ENCODE results near the gene ZNF540. TPM values are rescaled to one million over a fixed set of nuclear protein-coding genes. Genes with fewer than 3 reads are reported as not detected.

Gene ZNF540
- total RNA-seq (2014; rRNA removed; shearing (Covaris generic)) = not detected in 2 replicates

DNA sequence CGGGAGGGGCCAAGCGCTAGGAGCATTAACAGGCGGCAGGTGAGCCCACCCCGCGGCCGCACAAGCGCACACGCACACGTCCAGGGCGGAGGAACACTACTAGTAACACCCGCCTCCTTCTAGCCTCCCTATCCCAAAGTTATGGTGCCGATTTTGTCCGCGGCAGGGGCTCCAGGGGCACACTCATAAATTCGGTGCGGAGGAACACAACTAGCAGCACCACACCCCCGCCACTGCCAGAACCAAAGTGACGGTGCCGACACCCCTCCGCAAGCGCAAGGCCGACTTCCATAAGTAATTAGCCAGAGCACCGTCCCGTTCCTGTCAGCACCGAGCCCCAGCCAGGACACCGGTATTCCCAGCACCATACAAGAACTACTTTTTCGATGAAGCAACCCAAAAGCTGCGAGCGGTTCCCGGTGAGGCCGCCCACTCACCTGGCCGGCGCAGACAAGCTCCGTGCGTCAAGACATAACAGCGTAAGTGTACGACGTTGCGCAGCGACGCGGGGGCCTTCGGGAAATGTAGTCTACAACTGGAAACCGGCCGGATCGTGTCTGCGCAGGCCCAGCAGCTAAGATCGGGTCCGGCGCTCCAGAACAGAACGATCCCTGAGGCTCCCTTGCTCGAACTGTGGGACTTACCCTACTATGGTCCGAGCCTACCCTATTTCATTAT is at the start of gene ZNF540, which contains the start of gene ZNF571:
Gene ZNF540, plus strand, starts transcription at position 573 of the 678 bp plus-strand sequence. CDS start 3,572 bp downstream, outside the sequence.
Gene ZNF571, minus strand, starts transcription at position 489 of the 678 bp plus-strand sequence. CDS start 8,116 bp downstream, outside the sequence.
- DNase-seq = peak; percentile 87
- Histone ChIP-seq H3K36me3 (replicated peaks; ENCODE audit: control insufficient read depth, insufficient read depth, low read length) (no peaks in the 10 kb centered on the region), H3K27me3 (ENCODE audit: control insufficient read depth, insufficient read depth, low read length) (no peaks in the 10 kb centered on the region; the same call in 1 of the 2 replicates), H3K4me3 (ENCODE audit: insufficient read depth, low read depth, low read length) (peak within 1 kb of the TSS; percentile 53)

DNA sequence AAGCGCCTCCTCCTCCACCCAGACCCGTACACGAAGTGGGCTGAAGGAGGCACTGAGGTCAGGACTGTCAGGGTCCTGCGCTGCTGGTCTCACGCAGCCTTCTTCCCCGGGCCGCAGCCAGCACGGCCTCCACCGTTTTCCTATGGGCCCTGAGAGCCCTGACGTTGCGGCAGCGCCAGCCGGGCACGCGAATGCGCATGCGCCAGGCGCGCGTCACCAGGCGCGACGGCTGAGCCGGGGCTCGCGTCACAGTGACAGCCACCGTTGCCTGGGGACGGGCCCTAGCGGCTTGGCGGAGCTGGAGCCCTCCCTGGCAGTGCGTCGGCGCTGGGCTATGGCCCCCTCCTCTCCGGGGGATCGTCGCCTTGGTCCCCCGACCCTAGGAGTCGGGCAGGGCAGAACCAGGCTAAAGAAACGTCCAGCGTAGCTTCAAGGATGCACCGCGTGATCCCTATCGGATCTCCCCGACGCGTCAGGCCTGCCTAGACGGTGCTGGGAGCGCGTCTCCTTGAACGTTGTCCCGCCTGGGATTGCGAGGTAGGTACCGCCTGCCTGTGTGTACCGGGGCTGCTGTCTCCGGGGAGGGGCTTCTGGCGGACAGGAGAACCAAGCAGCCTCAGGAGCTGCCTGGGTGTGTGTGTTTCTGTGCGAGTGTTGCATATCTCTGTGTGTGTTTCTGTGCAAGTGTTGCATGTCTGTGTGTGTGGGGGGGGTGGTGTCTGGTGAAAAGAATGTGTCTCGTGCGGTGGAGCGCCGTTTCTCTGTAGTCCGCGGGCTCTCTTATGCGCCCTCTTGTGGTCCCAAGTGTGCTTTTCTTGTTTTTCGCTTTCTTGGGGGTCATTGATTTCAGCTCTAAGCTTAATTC is 43.3 kb upstream of the ZNF540 start:
- peak; percentile 29 for DNase-seq
- H3K4me3 ChIP-seq (ENCODE audit: insufficient read depth, low read depth, low read length) = no peak overlapping the region
- no peaks in the 10 kb centered on the region for H3K27me3 ChIP-seq (ENCODE audit: control insufficient read depth, insufficient read depth, low read length)
- no peaks in the 10 kb centered on the region for H3K36me3 ChIP-seq (replicated peaks; ENCODE audit: control insufficient read depth, insufficient read depth, low read length)

DNA sequence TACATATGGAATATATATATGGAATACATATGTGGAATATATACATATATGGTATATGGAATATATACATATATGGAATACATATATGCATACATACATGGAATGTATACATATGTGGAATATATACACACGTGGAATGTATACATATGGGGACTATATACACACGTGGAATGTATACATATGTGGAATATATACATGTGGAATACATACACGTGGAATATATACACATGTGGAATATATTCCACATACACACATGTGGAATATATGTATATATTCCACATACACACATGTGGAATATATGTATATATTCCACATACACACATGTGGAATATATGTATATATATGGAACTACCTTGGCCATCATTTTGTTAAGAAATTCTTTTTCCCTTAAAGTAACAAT is 31.2 kb upstream of the ZNF540 start:
- Histone ChIP-seq H3K4me3 (ENCODE audit: insufficient read depth, low read depth, low read length) (no peak overlapping the region), H3K27me3 (ENCODE audit: control insufficient read depth, insufficient read depth, low read length) (no peaks in the 10 kb centered on the region), H3K36me3 (replicated peaks; ENCODE audit: control insufficient read depth, insufficient read depth, low read length) (peaks cover 1% of the 10 kb centered on the region)
- DNase-seq = no peak

DNA sequence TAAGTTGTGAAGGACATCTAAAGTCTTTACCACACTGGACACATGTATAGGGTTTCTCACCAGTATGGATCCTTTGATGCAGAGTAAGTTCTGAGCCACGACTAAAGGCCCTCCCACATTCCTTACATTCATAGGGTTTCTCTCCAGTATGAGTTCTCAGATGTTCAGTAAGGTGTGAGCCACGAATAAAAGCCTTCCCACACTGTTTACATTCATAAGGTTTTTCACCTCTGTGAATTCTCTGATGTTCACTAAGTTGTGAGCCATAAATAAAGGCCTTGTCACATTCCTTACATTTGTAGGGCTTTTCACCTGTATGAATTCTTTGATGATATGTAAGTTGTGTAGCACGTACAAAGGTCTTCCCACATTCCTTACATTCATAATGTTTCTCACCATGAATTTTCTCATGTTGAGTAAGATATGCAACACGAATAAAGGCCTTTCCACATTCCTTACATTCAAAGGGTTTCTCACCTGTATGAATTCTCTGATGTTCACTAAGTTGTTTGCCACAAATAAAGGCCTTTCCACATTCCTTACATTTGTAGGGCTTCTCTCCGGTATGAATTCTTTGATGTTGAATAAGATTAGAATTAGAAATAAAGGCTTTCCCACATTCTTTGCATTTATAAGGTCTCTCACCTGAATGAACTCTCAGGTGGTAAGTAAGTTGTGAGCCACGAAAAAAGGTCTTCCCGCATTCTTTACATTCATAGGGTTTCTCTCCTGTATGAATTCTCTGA is 29.9 kb upstream of the ZNF540 start:
- peaks cover 1% of the 10 kb centered on the region for H3K36me3 ChIP-seq (replicated peaks; ENCODE audit: control insufficient read depth, insufficient read depth, low read length)
- no peaks in the 10 kb centered on the region for H3K27me3 ChIP-seq (ENCODE audit: control insufficient read depth, insufficient read depth, low read length)
- DNase-seq = no peak
- H3K4me3 ChIP-seq (ENCODE audit: insufficient read depth, low read depth, low read length) = no peak overlapping the region

DNA sequence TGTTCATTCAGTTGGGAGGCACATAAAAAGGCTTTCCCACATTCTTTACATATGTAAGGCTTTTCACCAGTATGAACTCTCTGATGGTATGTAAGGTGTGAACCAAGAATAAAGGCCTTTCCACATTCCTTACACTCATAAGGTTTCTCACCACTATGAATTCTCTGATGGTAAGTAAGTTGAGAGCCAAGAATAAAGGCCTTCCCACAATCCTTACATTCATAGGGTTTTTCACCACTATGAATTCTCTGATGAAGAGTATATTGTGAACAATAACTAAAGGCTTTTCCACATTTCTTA is 29.4 kb upstream of the ZNF540 start:
- peaks cover 1% of the 10 kb centered on the region for H3K36me3 ChIP-seq (replicated peaks; ENCODE audit: control insufficient read depth, insufficient read depth, low read length)
- no peak overlapping the region for H3K4me3 ChIP-seq (ENCODE audit: insufficient read depth, low read depth, low read length)
- H3K27me3 ChIP-seq (ENCODE audit: control insufficient read depth, insufficient read depth, low read length) = no peaks in the 10 kb centered on the region
- no peak for DNase-seq

DNA sequence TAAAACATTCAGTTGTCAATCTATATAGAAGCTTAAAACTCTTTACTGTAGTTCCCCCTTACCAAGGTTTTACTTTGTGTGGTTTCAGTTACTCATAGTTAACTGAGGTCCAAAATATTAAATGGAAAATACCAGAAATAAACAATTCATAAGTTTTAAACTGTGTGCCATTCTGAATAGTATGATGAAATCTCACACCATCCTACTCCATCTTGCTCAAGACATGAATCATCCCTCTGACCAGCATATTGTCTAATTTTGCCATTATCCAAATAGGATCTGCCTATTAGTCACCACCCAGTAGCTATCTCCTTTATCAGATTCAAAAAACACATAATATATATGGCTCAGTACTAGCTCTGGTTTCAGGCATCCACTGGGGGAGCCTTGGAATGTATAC is 22.5 kb upstream of the ZNF540 start:
- no peaks in the 10 kb centered on the region for H3K36me3 ChIP-seq (replicated peaks; ENCODE audit: control insufficient read depth, insufficient read depth, low read length)
- no peak overlapping the region for H3K4me3 ChIP-seq (ENCODE audit: insufficient read depth, low read depth, low read length)
- no peaks in the 10 kb centered on the region for H3K27me3 ChIP-seq (ENCODE audit: control insufficient read depth, insufficient read depth, low read length)
- DNase-seq = no peak

DNA sequence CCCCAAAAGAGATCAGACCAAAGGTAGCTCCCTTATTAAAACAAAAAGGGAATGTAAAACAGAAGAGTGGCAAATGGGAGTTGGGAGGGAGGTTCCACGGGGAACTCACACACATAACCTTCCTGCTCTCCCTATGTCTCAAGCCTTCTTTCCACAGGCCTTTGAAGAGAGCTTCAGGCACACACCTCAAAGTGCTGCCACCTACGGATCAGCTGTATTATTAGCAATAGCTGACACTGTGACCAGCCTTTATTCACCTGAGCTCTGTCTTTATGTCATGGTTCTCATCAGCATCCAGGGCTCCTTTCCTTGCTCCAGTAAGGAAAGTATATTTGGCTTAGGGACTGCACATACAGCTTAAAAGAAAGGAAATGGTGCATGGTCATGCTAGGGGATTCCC is 11.3 kb upstream of the ZNF540 start:
- peak; percentile 52 for DNase-seq
- Histone ChIP-seq H3K4me3 (ENCODE audit: insufficient read depth, low read depth, low read length) (no peak overlapping the region), H3K36me3 (replicated peaks; ENCODE audit: control insufficient read depth, insufficient read depth, low read length) (peaks cover 2% of the 10 kb centered on the region), H3K27me3 (ENCODE audit: control insufficient read depth, insufficient read depth, low read length) (no peaks in the 10 kb centered on the region)

DNA sequence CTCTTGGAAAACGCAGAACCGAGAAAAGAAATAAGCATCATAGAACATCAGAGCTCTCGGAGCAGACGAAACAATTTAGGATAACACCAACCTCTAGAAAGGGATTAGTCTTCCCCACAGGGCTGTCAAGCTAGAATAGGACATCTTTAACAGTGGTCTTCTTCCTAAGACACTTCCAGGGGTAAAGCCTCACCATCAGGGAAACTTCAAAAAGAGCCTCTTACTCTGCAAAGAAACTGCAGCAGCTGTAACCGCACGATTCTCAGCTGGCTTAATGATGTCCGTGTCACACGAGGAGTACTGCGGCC is 726 bp upstream of the ZNF540 start:
- DNase-seq = no peak
- H3K36me3 ChIP-seq (replicated peaks; ENCODE audit: control insufficient read depth, insufficient read depth, low read length) = no peaks in the 10 kb centered on the region

DNA sequence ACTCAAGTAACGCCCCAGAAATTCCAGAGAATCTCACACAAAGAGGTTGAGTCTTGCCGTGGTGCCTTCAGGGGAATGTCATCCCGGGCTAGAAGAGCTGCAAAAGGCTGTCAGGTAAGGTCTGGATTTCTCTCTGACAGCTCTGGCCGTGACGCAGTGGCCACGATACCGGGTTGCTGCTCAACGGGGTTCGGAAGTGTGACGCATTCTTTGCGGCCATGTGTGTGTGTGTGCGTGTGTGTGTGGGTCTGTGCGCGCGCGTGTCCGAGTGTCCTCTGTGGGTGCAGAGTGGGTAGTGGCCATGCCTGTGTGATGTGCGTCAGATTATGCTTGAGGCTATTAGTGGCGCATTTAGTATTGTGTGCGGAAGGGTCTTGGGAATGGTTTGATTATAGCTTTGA is 306 bp downstream of the ZNF540 start:
- Histone ChIP-seq H3K4me3 (ENCODE audit: insufficient read depth, low read depth, low read length) (peak overlapping the region; percentile 53), H3K27me3 (ENCODE audit: control insufficient read depth, insufficient read depth, low read length) (no peaks in the 10 kb centered on the region; the same call in 1 of the 2 replicates), H3K36me3 (replicated peaks; ENCODE audit: control insufficient read depth, insufficient read depth, low read length) (no peaks in the 10 kb centered on the region)
- DNase-seq = no peak

More for the DNA sequence above, 726 bp upstream of the ZNF540 start:
- peak overlapping the region; percentile 53 for H3K4me3 ChIP-seq (ENCODE audit: insufficient read depth, low read depth, low read length)
- no peaks in the 10 kb centered on the region; the same call in 1 of the 2 replicates for H3K27me3 ChIP-seq (ENCODE audit: control insufficient read depth, insufficient read depth, low read length)

DNA sequence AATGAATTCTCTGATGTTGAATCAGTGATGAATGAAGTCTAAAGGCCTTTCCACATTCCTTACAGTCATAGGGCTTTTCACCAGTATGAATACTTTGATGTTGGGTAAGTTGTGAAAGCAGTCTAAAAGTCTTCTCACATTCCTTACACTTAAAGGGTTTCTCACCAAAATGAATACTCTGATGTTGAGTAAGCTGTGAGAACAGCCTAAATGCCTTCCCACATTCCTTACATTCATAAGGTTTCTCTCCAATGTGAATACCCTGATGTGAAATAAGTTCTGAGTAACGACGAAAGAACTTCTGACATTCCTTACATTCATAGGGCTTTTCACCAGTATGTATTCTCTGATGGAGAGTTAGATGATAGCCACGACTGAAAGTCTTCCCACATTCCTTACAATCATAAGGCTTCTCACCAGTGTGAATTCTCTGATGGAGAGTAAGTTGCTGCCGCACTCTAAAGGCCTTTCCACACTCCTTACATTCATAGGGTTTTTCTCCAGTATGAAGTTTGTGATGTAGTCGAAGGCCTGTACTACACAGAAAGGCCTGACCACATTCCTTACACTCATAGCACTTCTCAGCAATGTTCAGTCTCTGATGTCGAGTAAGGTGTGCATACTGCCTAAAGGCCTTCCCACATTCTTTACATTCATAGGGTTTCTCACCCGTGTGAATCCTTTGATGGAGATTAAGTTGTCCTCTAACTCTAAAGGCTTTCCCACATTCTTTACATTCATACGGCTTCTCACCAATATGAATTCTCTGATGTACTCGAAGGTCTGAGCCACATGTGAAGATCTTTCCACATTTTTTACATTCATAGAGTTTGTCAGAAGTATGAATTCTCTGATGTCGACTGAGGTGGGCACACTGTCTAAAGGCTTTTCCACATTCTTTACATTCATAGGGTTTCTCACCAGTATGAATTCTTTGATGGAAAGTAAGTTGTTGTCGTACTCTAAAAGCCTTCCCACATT is 40.7 kb downstream of the ZNF540 start:
- H3K27me3 ChIP-seq (ENCODE audit: control insufficient read depth, insufficient read depth, low read length) = no peaks in the 10 kb centered on the region
- DNase-seq = no peak
- H3K4me3 ChIP-seq (ENCODE audit: insufficient read depth, low read depth, low read length) = no peak overlapping the region
- peaks cover 5% of the 10 kb centered on the region for H3K36me3 ChIP-seq (replicated peaks; ENCODE audit: control insufficient read depth, insufficient read depth, low read length)

DNA sequence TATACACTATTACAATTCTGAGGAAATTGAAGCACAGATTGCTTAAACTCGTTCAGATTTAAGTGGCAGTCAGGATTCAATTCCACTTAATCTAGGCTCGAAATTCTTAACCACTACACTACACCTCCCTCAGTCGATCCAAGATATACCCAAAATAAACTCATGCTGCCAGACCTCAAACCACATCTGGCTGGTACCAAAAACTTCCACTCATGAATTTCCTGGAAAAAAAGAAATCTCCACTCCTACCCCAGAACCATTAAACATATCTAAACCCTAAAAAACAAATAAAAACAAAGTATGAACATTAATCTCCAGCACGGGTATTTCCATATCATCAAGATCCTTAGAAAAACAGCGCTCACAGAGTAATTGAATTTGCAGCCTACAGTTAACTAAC is 59.4 kb downstream of the ZNF540 start:
- Histone ChIP-seq H3K36me3 (replicated peaks; ENCODE audit: control insufficient read depth, insufficient read depth, low read length) (no peaks in the 10 kb centered on the region), H3K27me3 (ENCODE audit: control insufficient read depth, insufficient read depth, low read length) (peaks cover 1% of the 10 kb centered on the region), H3K4me3 (ENCODE audit: insufficient read depth, low read depth, low read length) (peak overlapping the region; percentile 76)
- no peak for DNase-seq

DNA sequence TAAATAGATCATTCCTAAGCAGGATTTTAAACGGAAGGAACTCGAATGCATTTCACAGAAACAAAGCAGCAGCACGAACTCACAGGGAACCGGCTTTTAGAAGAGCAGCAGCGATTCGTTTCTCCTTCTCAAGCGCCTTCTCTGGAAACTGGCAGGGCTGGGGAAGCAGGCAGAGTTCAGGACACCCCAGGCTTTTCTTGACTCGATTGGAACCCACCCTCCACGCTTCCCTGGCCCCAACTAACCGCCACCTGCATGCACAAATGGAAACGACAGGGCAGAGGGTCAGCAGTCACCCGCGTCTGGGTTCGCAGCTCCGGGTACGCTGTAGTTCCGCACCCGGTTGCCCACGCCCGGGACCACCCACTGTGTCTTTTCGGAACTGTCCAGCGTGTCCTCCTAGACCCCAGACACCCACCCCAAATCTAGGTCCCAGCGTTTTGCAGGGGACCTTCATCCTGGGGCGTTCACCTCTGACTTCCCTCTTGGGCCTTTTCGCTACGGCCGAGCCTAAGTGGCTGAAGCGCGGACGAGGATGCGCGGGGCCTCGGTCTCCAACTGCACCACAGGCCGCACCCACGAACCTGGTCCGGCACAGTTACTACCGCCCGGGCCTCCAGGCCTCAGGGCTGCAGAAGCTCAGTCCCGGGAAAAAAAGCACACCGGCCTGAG is 60.1 kb downstream of the ZNF540 start:
- Histone ChIP-seq H3K36me3 (replicated peaks; ENCODE audit: control insufficient read depth, insufficient read depth, low read length) (no peaks in the 10 kb centered on the region), H3K27me3 (ENCODE audit: control insufficient read depth, insufficient read depth, low read length) (peaks cover 1% of the 10 kb centered on the region), H3K4me3 (ENCODE audit: insufficient read depth, low read depth, low read length) (peak overlapping the region; percentile 76)
- DNase-seq = peak; percentile 73

DNA sequence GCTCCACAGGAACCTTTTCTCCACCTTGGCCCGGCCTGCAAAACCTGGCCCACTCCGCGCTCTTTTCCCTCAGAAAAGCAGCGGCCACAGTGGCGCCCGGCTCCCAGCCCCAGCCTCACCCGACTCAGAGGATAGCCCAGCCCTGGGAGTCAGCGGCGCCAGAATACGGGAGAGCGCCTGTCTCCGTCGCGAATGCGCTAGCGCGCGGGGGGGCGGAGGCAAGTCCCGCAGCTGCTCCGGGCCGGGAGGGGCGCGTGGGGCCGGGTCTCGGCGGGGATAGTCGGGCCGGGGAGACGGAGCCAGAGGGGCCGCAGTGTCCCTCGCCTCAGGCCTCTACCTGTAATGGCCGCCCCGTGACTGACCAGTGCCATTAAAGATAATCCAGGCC is 60.6 kb downstream of the ZNF540 start, which contains the start of gene ZFP30:
Gene ZFP30, minus strand, starts transcription at position 165 of the 388 bp plus-strand sequence. CDS start 7,643 bp downstream, outside the sequence.
- peaks cover 1% of the 10 kb centered on the region for H3K27me3 ChIP-seq (ENCODE audit: control insufficient read depth, insufficient read depth, low read length)
- H3K36me3 ChIP-seq (replicated peaks; ENCODE audit: control insufficient read depth, insufficient read depth, low read length) = no peaks in the 10 kb centered on the region
- peak; percentile 90 for DNase-seq
- H3K4me3 ChIP-seq (ENCODE audit: insufficient read depth, low read depth, low read length) = peak within 1 kb of the TSS; percentile 76
